Right atrium auricular region (tissue), 2 donors: ENCODE measurements around the gene ACRBP. TPM values are rescaled to one million over a fixed set of nuclear protein-coding genes. Genes with fewer than 3 reads are reported as not detected.
"Not testable (repeated sequence)": the region's sequence is repeated elsewhere in the genome, so short reads cannot be mapped to it uniquely, and the experiment has no call there.

Experiments used
- DNase-seq: peaks from one replicate; pipeline ENCODE4 v3.0.0-alpha.2; 2019; ENCODE audit warnings: low spot score
- H3K27ac ChIP-seq, 2 donors: fragments of 200-600 bp; sonication (generic); 1 replicate in 1 of 2; 2 replicates in 1 of 2; pipeline ENCODE4 v1.5.1; 2016 to 2019
- H3K27me3 ChIP-seq, 2 donors: fragments of 200-600 bp; sonication (generic); one replicate each; pipeline versions ENCODE4 v1.5.1 to v1.6.0; 2017 to 2019
- H3K36me3 ChIP-seq: fragments of 200-600 bp; sonication (generic); one replicate; pipeline ENCODE4 v1.5.1; 2016
- H3K4me1 ChIP-seq, 2 donors: fragments of 200-600 bp; sonication (generic); one replicate each; pipeline versions ENCODE4 v1.5.1 to v1.6.0; 2017 to 2019
- H3K4me3 ChIP-seq, 2 donors: fragments of 200-600 bp; sonication (generic); 1 replicate in 1 of 2; 2 replicates in 1 of 2; pipeline ENCODE4 v1.5.1; 2017 to 2019; ENCODE audit warnings: mild to moderate bottlenecking in 1 of 2, moderate library complexity in 1 of 2
- H3K9me3 ChIP-seq, 2 donors: fragments of 200-600 bp; sonication (generic); one replicate each; pipeline ENCODE4 v1.5.1; 2019
- CTCF ChIP-seq, 2 donors: fragments of 200-600 bp; sonication (generic); IDR thresholded peaks; one replicate each; pipeline ENCODE4 v1.5.1; 2019; ENCODE audit warnings: antibody characterized with exemption in 2 of 2
- total RNA-seq, 2 donors: library from RNA; depleted of rRNA; stranded (reverse); fragments of >200 nt; gene quantifications; one replicate each; pipeline ENCODE4 v1.1.0, GENCODE V29; 2016

Gene ACRBP
- total RNA-seq, 2 donors from 2014 or later, result 0.43 TPM; not detected in 1

- peaks cover 0 to 53% of the 10 kb centered on the region in 2 donors for H3K4me1 ChIP-seq
- H3K9me3 ChIP-seq, result no peaks in the 10 kb centered on the region
- peak overlapping the region; percentile 96 to 99 for H3K27ac ChIP-seq
- DNase-seq, result no peak
- H3K36me3 ChIP-seq, result peaks cover 32% of the 10 kb centered on the region
- H3K27me3 ChIP-seq, result no peaks in the 10 kb centered on the region
- H3K4me3 ChIP-seq, result peak overlapping the region; percentile 73 to 98
- TF ChIP-seq CTCF (IDR thresholded peaks at IDR 0.05), result no peak
Measured at GRCh38 chr12:6604259-6605029, 42.8 kb downstream of the ACRBP start.

GRCh38 chr12:6603095-6603567 lies 44.1 kb downstream of the ACRBP start:
- Histone ChIP-seq H3K4me1 (peaks cover 0 to 54% of the 10 kb centered on the region in 2 donors), H3K9me3 (no peaks in the 10 kb centered on the region), H3K4me3 (peak overlapping the region in 1 of 2 donors; percentile 7), H3K27me3 (no peaks in the 10 kb centered on the region), H3K36me3 (peaks cover 45% of the 10 kb centered on the region), H3K27ac (peak overlapping the region; percentile 49 to 50)
- TF ChIP-seq CTCF (IDR thresholded peaks at IDR 0.05), result no peak
- DNase-seq, result peak; percentile 69

GRCh38 chr12:6602526-6602925 lies 44.7 kb downstream of the ACRBP start:
- TF ChIP-seq CTCF (IDR thresholded peaks at IDR 0.05), result no peak
- no peaks in the 10 kb centered on the region for H3K27me3 ChIP-seq
- peak overlapping the region; percentile 49 to 50 for H3K27ac ChIP-seq
- H3K4me1 ChIP-seq, result peaks cover 0 to 48% of the 10 kb centered on the region in 2 donors
- peaks cover 52% of the 10 kb centered on the region for H3K36me3 ChIP-seq
- H3K4me3 ChIP-seq, result no peak overlapping the region
- no peaks in the 10 kb centered on the region for H3K9me3 ChIP-seq
- DNase-seq, result no peak

- DNase-seq, H3K9me3 ChIP-seq, H3K27ac ChIP-seq, H3K4me1 ChIP-seq, H3K27me3 ChIP-seq, H3K4me3 ChIP-seq: not testable (repeated sequence)
- peaks cover 100% of the 10 kb centered on the region for H3K36me3 ChIP-seq
Measured at GRCh38 chr12:6595673-6596072, 51.6 kb downstream of the ACRBP start.

GRCh38 chr12:6592087-6592486 lies 55.1 kb downstream of the ACRBP start:
- H3K4me3 ChIP-seq, result no peak overlapping the region
- no peaks in the 10 kb centered on the region for H3K27me3 ChIP-seq
- H3K9me3 ChIP-seq, result no peaks in the 10 kb centered on the region
- DNase-seq, result no peak
- H3K4me1 ChIP-seq, result no peaks in the 10 kb centered on the region
- no peak for TF ChIP-seq CTCF (IDR thresholded peaks at IDR 0.05)
- H3K27ac ChIP-seq, result no peak overlapping the region
- H3K36me3 ChIP-seq, result peaks cover 100% of the 10 kb centered on the region

Other genes starting within 250 kb of the ACRBP start
- gene CD27, start 202.5 kb downstream of the ACRBP start, total RNA-seq, result 1 to 10 TPM in 1 of 2 donors, not detected in 1; 1.1 TPM
- 10 to 100 TPM; 14.5 to 16.9 TPM for gene TAPBPL, start 195.4 kb downstream of the ACRBP start, total RNA-seq
- 1 to 10 TPM; 1.7 to 3.6 TPM for gene VAMP1, start 176.8 kb downstream of the ACRBP start, total RNA-seq
- 100 to 1,000 TPM in 1 of 2 donors, 10 to 100 TPM in 1; 87.7 to 104 TPM for gene MRPL51, start 154.2 kb downstream of the ACRBP start, total RNA-seq
- gene NCAPD2, start 153.3 kb downstream of the ACRBP start, total RNA-seq, result 10 to 100 TPM; 11.6 to 53.5 TPM
- gene GAPDH, start 112.9 kb downstream of the ACRBP start, total RNA-seq, result 1,000 to 10,000 TPM; 4,693 to 5,476 TPM
- gene IFFO1, start 91.4 kb downstream of the ACRBP start, total RNA-seq, result 10 to 100 TPM; 12.3 to 13.2 TPM
- 10 to 100 TPM; 17.7 to 17.9 TPM for gene NOP2, start 79.1 kb downstream of the ACRBP start, total RNA-seq
- gene CHD4, start 40.1 kb downstream of the ACRBP start, total RNA-seq, result 100 to 1,000 TPM; 150 to 192 TPM
- gene LPAR5, start 11.5 kb downstream of the ACRBP start, total RNA-seq, result 1 to 10 TPM; 1.6 to 3.7 TPM
- gene ING4, start 15.7 kb upstream of the ACRBP start, total RNA-seq, result 10 to 100 TPM; 21.8 to 22.6 TPM
- gene ZNF384, start 41.9 kb upstream of the ACRBP start, total RNA-seq, result 10 to 100 TPM; 23.8 to 33.3 TPM
- gene PIANP, start 53.4 kb upstream of the ACRBP start, total RNA-seq, result not detected
- 10 to 100 TPM; 72.7 to 73.6 TPM for gene COPS7A, start 76.6 kb upstream of the ACRBP start, total RNA-seq
- 100 to 1,000 TPM; 121 to 138 TPM for gene MLF2, start 105.7 kb upstream of the ACRBP start, total RNA-seq
- gene PTMS, start 118.9 kb upstream of the ACRBP start, total RNA-seq, result 100 to 1,000 TPM in 1 of 2 donors, 10 to 100 TPM in 1; 67.8 to 119 TPM
- under 1 TPM in 1 of 2 donors, not detected in 1; 0.47 TPM for gene LAG3, start 125.1 kb upstream of the ACRBP start, total RNA-seq
- gene CD4, start 142.1 kb upstream of the ACRBP start, total RNA-seq, result 1 to 10 TPM; 3.2 to 7.3 TPM
- gene GPR162, start 174.4 kb upstream of the ACRBP start, total RNA-seq, result 1 to 10 TPM in 1 of 2 donors, under 1 TPM in 1; 0.44 to 7.0 TPM
- 10 to 100 TPM in 1 of 2 donors, 1 to 10 TPM in 1; 7.0 to 11.0 TPM for gene P3H3, start 181.0 kb upstream of the ACRBP start, total RNA-seq
- gene GNB3, start 193.5 kb upstream of the ACRBP start, total RNA-seq, result 1 to 10 TPM in 1 of 2 donors, under 1 TPM in 1; 0.83 to 1.5 TPM
- 1 to 10 TPM in 1 of 2 donors, under 1 TPM in 1; 0.39 to 1.7 TPM for gene CDCA3, start 203.9 kb upstream of the ACRBP start, total RNA-seq
- gene USP5, start 204.7 kb upstream of the ACRBP start, total RNA-seq, result 10 to 100 TPM; 35.3 to 45.1 TPM
- 100 to 1,000 TPM; 755 to 842 TPM for gene TPI1, start 220.1 kb upstream of the ACRBP start, total RNA-seq
- gene SPSB2, start 225.9 kb upstream of the ACRBP start, total RNA-seq, result 1 to 10 TPM; 4.1 to 6.4 TPM